Keratinocyte (primary cell): ENCODE measurements around the gene MUC3A. TPM values are rescaled to one million over a fixed set of nuclear protein-coding genes. Genes with fewer than 3 reads are reported as not detected.

Experiments used
- DNase-seq: peaks from one replicate; pipeline ENCODE4 v3.0.0-alpha.2; 2011; ENCODE audit warnings: low read depth, missing footprints, low spot score
- FAIRE-seq: peaks from 2 replicates; lab custom pipeline; 2011; peaks lifted over from hg19 to GRCh38; lab: Jason Lieb, UNC
- H2AFZ ChIP-seq: 2 replicates; pipeline ENCODE4 v1.6.0; 2012; ENCODE audit warnings: low read length, control low read depth, inconsistent platforms; ENCODE audit not compliant: control insufficient read depth
- H3K27ac ChIP-seq: 2 replicates; pipeline ENCODE4 v1.5.1; 2011; ENCODE audit warnings: low read length; ENCODE audit not compliant: control insufficient read depth, insufficient read depth
- H3K27me3 ChIP-seq: 3 replicates; pipeline ENCODE4 v1.6.0; 2011; ENCODE audit warnings: low read length; ENCODE audit not compliant: control insufficient read depth, insufficient read depth; ENCODE audit errors: extremely low read depth
- H3K36me3 ChIP-seq, 2 experiments: 2 replicates in 1 of 2; 3 replicates in 1 of 2; pipeline ENCODE4 v1.5.1; 2011; ENCODE audit warnings: low read length in 2 of 2, mild to moderate bottlenecking in 1 of 2; ENCODE audit not compliant: control insufficient read depth in 2 of 2, insufficient read depth in 2 of 2; ENCODE audit errors: extremely low read depth in 1 of 2
- H3K4me1 ChIP-seq: 3 replicates; pipeline ENCODE4 v1.5.1; 2011; ENCODE audit warnings: low read length; ENCODE audit not compliant: control insufficient read depth, insufficient read depth; ENCODE audit errors: extremely low read depth
- H3K4me2 ChIP-seq: 3 replicates; pipeline ENCODE4 v1.6.0; 2011; ENCODE audit warnings: low read depth, low read length; ENCODE audit not compliant: control insufficient read depth, insufficient read depth; ENCODE audit errors: extremely low read depth
- H3K4me3 ChIP-seq, 3 experiments: fragments of 200-600 bp in 1 of 3; sonication (generic) in 1 of 3; 2 replicates in 2 of 3; 3 replicates in 1 of 3; pipeline ENCODE4 v1.5.1; 2011 to 2016; ENCODE audit warnings: low read length in 3 of 3, mild to moderate bottlenecking in 3 of 3, control low read depth in 2 of 3, inconsistent platforms in 1 of 3, low read depth in 1 of 3, mixed read lengths in 1 of 3, mixed run types in 1 of 3, moderate library complexity in 1 of 3; ENCODE audit not compliant: control insufficient read depth in 2 of 3, insufficient read depth in 2 of 3; ENCODE audit errors: extremely low read depth in 1 of 3
- H3K79me2 ChIP-seq: 2 replicates; pipeline ENCODE4 v1.6.0; 2012; ENCODE audit warnings: low read length; ENCODE audit not compliant: control insufficient read depth, insufficient read depth
- H3K9ac ChIP-seq: 3 replicates; pipeline ENCODE4 v1.6.0; 2011; ENCODE audit warnings: low read length; ENCODE audit not compliant: control insufficient read depth, insufficient read depth; ENCODE audit errors: extremely low read depth
- H3K9me1 ChIP-seq: 3 replicates; pipeline ENCODE4 v1.6.0; 2011; ENCODE audit warnings: low read length; ENCODE audit not compliant: control insufficient read depth, insufficient read depth; ENCODE audit errors: extremely low read depth
- H3K9me3 ChIP-seq: 2 replicates; pipeline ENCODE4 v1.5.1; 2012; ENCODE audit warnings: low read depth, low read length; ENCODE audit not compliant: control insufficient read depth
- H4K20me1 ChIP-seq: 3 replicates; pipeline ENCODE4 v1.6.0; 2011; ENCODE audit warnings: low read length; ENCODE audit not compliant: control insufficient read depth, insufficient read depth; ENCODE audit errors: extremely low read depth
- CTCF ChIP-seq, 3 experiments: IDR thresholded peaks in 1 of 3; conservative IDR thresholded peaks in 1 of 3; optimal IDR thresholded peaks in 1 of 3; 2 replicates in 2 of 3; 3 replicates in 1 of 3; pipeline versions ENCODE3 to v1.5.1; 2011; ENCODE audit warnings: low read length in 3 of 3, mild to moderate bottlenecking in 3 of 3, moderate library complexity in 2 of 3, control low read depth in 1 of 3, inconsistent platforms in 1 of 3; ENCODE audit not compliant: insufficient read depth in 2 of 3; ENCODE audit errors: extremely low read depth in 1 of 3
- EZH2 ChIP-seq: IDR thresholded peaks from one replicate; pipeline ENCODE4 v1.6.1; 2012; ENCODE audit warnings: inconsistent platforms, mild to moderate bottlenecking, low read length, moderate library complexity
- dilution Hi-C: fragments of 300-500 bp; cut with MboI; formaldehyde crosslinking; loops from one replicate; pipeline ENCODE4 v1.7.0; 2020; ENCODE audit warnings: low sequenced_read_pairs; ENCODE audit not compliant: extremely low pct_ligation_motif_present
- polyA plus RNA-seq, 5 experiments: library from polyadenylated mRNA; depleted of rRNA in 3 of 5; stranded (reverse) in 3 of 5; stranded (forward) in 1 of 5; unstranded in 1 of 5; fragments of >200 nt; gene quantifications; 1 replicate in 1 of 5; 2 replicates in 3 of 5; 3 replicates in 1 of 5; pipeline versions ENCODE4 v1.2.1 to v1.2.3, GENCODE V29; 2011 to 2012; ENCODE audit warnings: missing spikeins in 2 of 5, low read depth in 1 of 5, low replicate concordance in 1 of 5

The MUC3A gene
- polyA plus RNA-seq, 1 donor (not counting 4 experiments of a cell fraction or from before 2014, with no cell fraction given): 0.10 TPM

- Histone ChIP-seq H3K36me3 (no peaks in the 10 kb centered on the region), H3K9me3 (no peaks in the 10 kb centered on the region), H4K20me1 (no peaks in the 10 kb centered on the region), H2AFZ (no peak overlapping the region), H3K27ac (no peak overlapping the region), H3K79me2 (no peaks in the 10 kb centered on the region), H3K9ac (no peak overlapping the region), H3K4me2 (no peak overlapping the region), H3K4me3 (no peak overlapping the region), H3K9me1 (no peaks in the 10 kb centered on the region), H3K27me3 (peaks cover 15% of the 10 kb centered on the region), H3K4me1 (no peaks in the 10 kb centered on the region)
- no peak for TF ChIP-seq CTCF (optimal IDR thresholded peaks at IDR 0.05 in 1 of 3, IDR thresholded peaks at IDR 0.05 in 1 of 3, conservative IDR thresholded peaks at IDR 0.05 in 1 of 3; ENCODE audit: extremely low read depth in 1 of 3, insufficient read depth in 2 of 3, low read length in 3 of 3)
- no peak for TF ChIP-seq EZH2
- FAIRE-seq: no peak
- dilution Hi-C loops: no loop called here
- no peak for DNase-seq
Observed at GRCh38 chr7:100951888-100952560, 2.7 kb downstream of the MUC3A start.

- Histone ChIP-seq H3K4me2 (no peak overlapping the region), H3K36me3 (no peaks in the 10 kb centered on the region), H3K9me3 (no peaks in the 10 kb centered on the region), H3K4me1 (no peaks in the 10 kb centered on the region), H2AFZ (no peak overlapping the region), H3K27ac (no peak overlapping the region), H3K27me3 (peaks cover 15% of the 10 kb centered on the region), H4K20me1 (no peaks in the 10 kb centered on the region), H3K4me3 (no peak overlapping the region), H3K79me2 (no peaks in the 10 kb centered on the region), H3K9ac (no peak overlapping the region), H3K9me1 (no peaks in the 10 kb centered on the region)
- dilution Hi-C loops: no loop called here
- no peak for DNase-seq
- TF ChIP-seq CTCF (optimal IDR thresholded peaks at IDR 0.05 in 1 of 3, IDR thresholded peaks at IDR 0.05 in 1 of 3, conservative IDR thresholded peaks at IDR 0.05 in 1 of 3; ENCODE audit: extremely low read depth in 1 of 3, insufficient read depth in 2 of 3, low read length in 3 of 3) (no peak), EZH2 (no peak)
- FAIRE-seq: no peak
Observed at GRCh38 chr7:100952641-100953040, 3.3 kb downstream of the MUC3A start.
